Cardiac fibroblast (primary cell): ENCODE results near the gene CRMP1.
A peak's percentile ranks its signal among the peaks of the same experiment; 100 is the strongest.

ENCODE experiments used
- DNase-seq, 2 donors: peaks; one replicate each; pipeline versions ENCODE4 v3.0.0 to v3.0.0-alpha.2; 2010; ENCODE audit warnings: low read depth in 2 of 2
- H3K4me3 ChIP-seq, 2 donors: replicated peaks in 1 of 2; 1 replicate in 1 of 2; 2 replicates in 1 of 2; pipeline ENCODE4 v1.5.1; 2011; ENCODE audit warnings: low read depth in 2 of 2, low read length in 2 of 2, mild to moderate bottlenecking in 2 of 2, moderate library complexity in 1 of 2
- CTCF ChIP-seq: IDR thresholded peaks from one replicate; pipeline ENCODE4 v1.5.1; 2011; ENCODE audit warnings: low read depth, mild to moderate bottlenecking, low read length, inconsistent platforms

CRMP1 gene

DNA sequence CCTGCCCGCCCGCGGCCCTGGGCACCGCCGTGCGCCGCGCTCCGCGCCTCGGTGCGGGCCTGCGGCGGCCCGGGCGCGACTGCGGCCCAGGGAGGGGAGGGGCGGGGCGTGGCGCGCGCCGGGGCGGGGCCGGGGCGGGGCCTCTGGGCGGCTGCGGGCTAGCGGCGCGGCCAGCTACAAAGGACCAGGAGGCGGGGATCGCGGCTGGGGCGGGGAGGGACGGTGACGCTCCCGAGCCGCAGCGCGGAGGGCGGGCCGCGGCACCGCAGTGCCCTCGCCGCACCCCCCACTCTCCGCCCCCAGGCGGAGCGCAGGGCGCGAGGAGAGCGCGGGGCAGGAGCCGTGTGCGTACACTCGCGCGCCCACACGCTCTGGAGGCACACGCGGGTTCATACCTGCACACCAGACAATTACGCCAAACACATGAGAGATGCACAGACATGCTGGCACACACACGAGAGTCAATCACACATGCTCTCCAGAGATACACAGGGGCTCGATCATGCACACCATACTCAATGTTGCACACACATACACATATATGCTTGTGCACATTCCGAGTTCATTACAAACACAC is at the start of gene CRMP1:
Gene CRMP1 (minus strand): TSS at position 83 of the 577 bp plus-strand sequence. CDS start 117 bp downstream, outside the sequence.
- no peak for DNase-seq
- TF ChIP-seq CTCF: no peak
- no peak within 1 kb of the TSS for H3K4me3 ChIP-seq

DNA sequence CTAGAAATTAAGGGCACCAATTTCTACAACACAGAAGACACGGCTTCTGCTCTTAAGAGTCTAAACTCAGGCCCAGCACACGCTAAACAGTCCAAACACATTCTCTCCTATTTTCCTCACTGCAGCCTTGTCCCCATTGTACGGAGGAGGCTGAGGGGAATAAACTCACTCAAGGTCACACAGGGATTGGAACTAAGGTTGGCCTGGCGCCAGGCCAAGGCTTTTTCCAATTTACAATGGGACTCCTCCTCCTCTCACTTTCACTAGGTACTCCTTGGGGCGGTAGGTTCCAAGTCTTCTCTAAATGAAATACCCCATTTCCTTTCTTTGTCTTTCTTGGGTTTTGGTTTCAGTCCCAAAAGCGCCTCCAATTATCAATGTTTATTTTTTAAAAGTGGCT is 48.7 kb upstream of the CRMP1 start:
- no peak for TF ChIP-seq CTCF
- DNase-seq: no peak
- H3K4me3 ChIP-seq: no peak overlapping the region

- peak; percentile 3 to 12 for DNase-seq
- no peak overlapping the region for H3K4me3 ChIP-seq
- TF ChIP-seq CTCF: no peak
These were observed 47.8 kb upstream of the CRMP1 start for GRCh38 chr4:5940470-5941203.

GRCh38 chr4:5933996-5934831 is 41.3 kb upstream of the CRMP1 start:
- TF ChIP-seq CTCF: no peak
- DNase-seq: no peak
- no peak overlapping the region for H3K4me3 ChIP-seq

DNA sequence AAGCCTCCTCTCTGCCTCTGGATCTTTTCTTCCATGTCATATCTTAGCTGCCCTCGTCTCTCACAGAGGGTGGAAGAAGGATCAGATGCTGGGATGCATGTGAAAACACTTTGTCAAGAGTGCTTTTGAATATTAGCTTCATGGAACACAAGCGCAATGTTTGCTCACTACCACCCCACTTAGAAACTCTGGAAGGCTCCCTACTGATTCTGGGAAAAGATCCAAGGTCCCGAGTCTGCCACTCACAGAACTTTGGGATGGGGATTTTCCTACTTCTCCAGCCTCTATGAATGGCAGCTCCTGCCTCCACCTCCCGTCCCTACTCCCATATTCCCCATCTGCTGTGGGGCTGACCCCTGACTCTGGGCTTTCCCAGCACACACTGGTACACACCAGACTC is 40.2 kb upstream of the CRMP1 start:
- no peak overlapping the region for H3K4me3 ChIP-seq
- no peak for DNase-seq
- no peak for TF ChIP-seq CTCF

GRCh38 chr4:5932035-5932568 is 39.2 kb upstream of the CRMP1 start:
- no peak overlapping the region for H3K4me3 ChIP-seq
- DNase-seq: no peak
- no peak for TF ChIP-seq CTCF
